IMR-90 (cell line): Measurements from ENCODE around the gene PDE11A.

Experiments
- ELK1 ChIP-seq: fragments of 150-350 bp; IDR thresholded peaks from 2 replicates; pipeline ENCODE4 v1.6.1; 2016; ENCODE audit warnings: low read depth, mild to moderate bottlenecking, low read length, moderate library complexity, borderline replicate concordance
- RFX5 ChIP-seq: IDR thresholded peaks from 2 replicates; pipeline ENCODE4 v1.8.0; 2012; ENCODE audit warnings: low read depth, mild to moderate bottlenecking, low read length, moderate library complexity

GRCh38 chr2:177852389-177852788 is 220.2 kb downstream of the PDE11A start:
- TF ChIP-seq ELK1: no peak
- no peak for TF ChIP-seq RFX5
